ENCODE data around the gene FRMD6.
"Not testable (repeated sequence)": the region's sequence is repeated elsewhere in the genome, so short reads cannot be mapped to it uniquely, and the experiment has no call there.

The FRMD6 gene

GRCh38 chr14:51727526-51727925, 75.8 kb downstream of the FRMD6 start:
- DNase-seq = no peak

- no peak for DNase-seq
These were observed 78.4 kb downstream of the FRMD6 start for GRCh38 chr14:51730098-51730497.

- no peak for DNase-seq
These were observed 79.0 kb downstream of the FRMD6 start for GRCh38 chr14:51730684-51731083.

- DNase-seq = no peak
These were observed 80.9 kb downstream of the FRMD6 start for GRCh38 chr14:51732494-51733112.

- DNase-seq = no peak
These were observed 81.4 kb downstream of the FRMD6 start for GRCh38 chr14:51733147-51733546.

- no peak for DNase-seq
These were observed 84.1 kb downstream of the FRMD6 start for GRCh38 chr14:51735851-51736250.

- no peak for DNase-seq
These were observed 87.0 kb downstream of the FRMD6 start for GRCh38 chr14:51738754-51739153.

GRCh38 chr14:51743588-51744000, 91.9 kb downstream of the FRMD6 start:
- DNase-seq = no peak

- no peak for DNase-seq
These were observed 92.8 kb downstream of the FRMD6 start for GRCh38 chr14:51744372-51745130.

- not testable (repeated sequence) for DNase-seq
These were observed 95.1 kb downstream of the FRMD6 start for GRCh38 chr14:51746823-51747222.

GRCh38 chr14:51750542-51750941, 98.8 kb downstream of the FRMD6 start:
- no peak for DNase-seq

GRCh38 chr14:51751611-51752345, 100.1 kb downstream of the FRMD6 start:
- DNase-seq = not testable (repeated sequence)

- not testable (repeated sequence) for DNase-seq
These were observed 106.0 kb downstream of the FRMD6 start for GRCh38 chr14:51757756-51758155.

- DNase-seq = no peak
These were observed 108.2 kb downstream of the FRMD6 start for GRCh38 chr14:51759950-51760349.

GRCh38 chr14:51765726-51766125, 114.0 kb downstream of the FRMD6 start:
- not testable (repeated sequence) for DNase-seq

GRCh38 chr14:51766586-51766985, 114.9 kb downstream of the FRMD6 start:
- not testable (repeated sequence) for DNase-seq

GRCh38 chr14:51769261-51769660, 117.6 kb downstream of the FRMD6 start:
- DNase-seq = not testable (repeated sequence)

GRCh38 chr14:51774209-51774608, 122.5 kb downstream of the FRMD6 start:
- DNase-seq = no peak

GRCh38 chr14:51776102-51776894, 124.6 kb downstream of the FRMD6 start:
- peak in 1 of 2 donors; percentile 11 for DNase-seq

- peak; percentile 24 to 40 for DNase-seq
These were observed 128.4 kb downstream of the FRMD6 start for GRCh38 chr14:51780006-51780692.
